ENCODE measurements around the gene CALR.

DNA sequence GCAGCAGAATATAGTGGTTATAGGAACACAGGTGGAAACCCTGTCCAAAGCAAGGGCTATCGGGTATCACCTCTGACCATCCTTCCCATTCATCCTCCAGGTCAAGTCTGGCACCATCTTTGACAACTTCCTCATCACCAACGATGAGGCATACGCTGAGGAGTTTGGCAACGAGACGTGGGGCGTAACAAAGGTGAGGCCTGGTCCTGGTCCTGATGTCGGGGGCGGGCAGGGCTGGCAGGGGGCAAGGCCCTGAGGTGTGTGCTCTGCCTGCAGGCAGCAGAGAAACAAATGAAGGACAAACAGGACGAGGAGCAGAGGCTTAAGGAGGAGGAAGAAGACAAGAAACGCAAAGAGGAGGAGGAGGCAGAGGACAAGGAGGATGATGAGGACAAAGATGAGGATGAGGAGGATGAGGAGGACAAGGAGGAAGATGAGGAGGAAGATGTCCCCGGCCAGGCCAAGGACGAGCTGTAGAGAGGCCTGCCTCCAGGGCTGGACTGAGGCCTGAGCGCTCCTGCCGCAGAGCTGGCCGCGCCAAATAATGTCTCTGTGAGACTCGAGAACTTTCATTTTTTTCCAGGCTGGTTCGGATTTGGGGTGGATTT is 5.1 kb downstream of the CALR start:
- TF ChIP-seq, protein P1, sequence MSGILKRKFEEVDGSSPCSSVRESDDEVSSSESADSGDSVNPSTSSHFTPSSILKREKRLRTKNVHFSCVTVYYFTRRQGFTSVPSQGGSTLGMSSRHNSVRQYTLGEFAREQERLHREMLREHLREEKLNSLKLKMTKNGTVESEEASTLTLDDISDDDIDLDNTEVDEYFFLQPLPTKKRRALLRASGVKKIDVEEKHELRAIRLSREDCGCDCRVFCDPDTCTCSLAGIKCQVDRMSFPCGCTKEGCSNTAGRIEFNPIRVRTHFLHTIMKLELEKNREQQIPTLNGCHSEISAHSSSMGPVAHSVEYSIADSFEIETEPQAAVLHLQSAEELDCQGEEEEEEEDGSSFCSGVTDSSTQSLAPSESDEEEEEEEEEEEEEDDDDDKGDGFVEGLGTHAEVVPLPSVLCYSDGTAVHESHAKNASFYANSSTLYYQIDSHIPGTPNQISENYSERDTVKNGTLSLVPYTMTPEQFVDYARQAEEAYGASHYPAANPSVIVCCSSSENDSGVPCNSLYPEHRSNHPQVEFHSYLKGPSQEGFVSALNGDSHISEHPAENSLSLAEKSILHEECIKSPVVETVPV (CRISPR knock-in tag; IDR thresholded peaks at IDR 0.05), result no peak
- TF ChIP-seq, protein P2, sequence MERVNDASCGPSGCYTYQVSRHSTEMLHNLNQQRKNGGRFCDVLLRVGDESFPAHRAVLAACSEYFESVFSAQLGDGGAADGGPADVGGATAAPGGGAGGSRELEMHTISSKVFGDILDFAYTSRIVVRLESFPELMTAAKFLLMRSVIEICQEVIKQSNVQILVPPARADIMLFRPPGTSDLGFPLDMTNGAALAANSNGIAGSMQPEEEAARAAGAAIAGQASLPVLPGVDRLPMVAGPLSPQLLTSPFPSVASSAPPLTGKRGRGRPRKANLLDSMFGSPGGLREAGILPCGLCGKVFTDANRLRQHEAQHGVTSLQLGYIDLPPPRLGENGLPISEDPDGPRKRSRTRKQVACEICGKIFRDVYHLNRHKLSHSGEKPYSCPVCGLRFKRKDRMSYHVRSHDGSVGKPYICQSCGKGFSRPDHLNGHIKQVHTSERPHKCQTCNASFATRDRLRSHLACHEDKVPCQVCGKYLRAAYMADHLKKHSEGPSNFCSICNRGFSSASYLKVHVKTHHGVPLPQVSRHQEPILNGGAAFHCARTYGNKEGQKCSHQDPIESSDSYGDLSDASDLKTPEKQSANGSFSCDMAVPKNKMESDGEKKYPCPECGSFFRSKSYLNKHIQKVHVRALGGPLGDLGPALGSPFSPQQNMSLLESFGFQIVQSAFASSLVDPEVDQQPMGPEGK (CRISPR knock-in tag; IDR thresholded peaks at IDR 0.05; ENCODE audit: borderline replicate concordance), result no peak
- TF ChIP-seq TOX (CRISPR knock-in tag; IDR thresholded peaks at IDR 0.05; ENCODE audit: borderline replicate concordance) (no peak), BACH2 (CRISPR knock-in tag; IDR thresholded peaks at IDR 0.05; ENCODE audit: borderline replicate concordance) (no peak), ZFP3 (CRISPR knock-in tag; IDR thresholded peaks at IDR 0.05) (no peak), PPARA (CRISPR knock-in tag; IDR thresholded peaks at IDR 0.05; ENCODE audit: borderline replicate concordance) (no peak), ZC3H10 (CRISPR knock-in tag; IDR thresholded peaks at IDR 0.05) (no peak), ARNTL (CRISPR knock-in tag; IDR thresholded peaks at IDR 0.05; ENCODE audit: borderline replicate concordance, low read depth) (no peak), ZNF565 (CRISPR knock-in tag; conservative IDR thresholded peaks at IDR 0.05; ENCODE audit: low read depth) (no peak)
- TF ChIP-seq, protein P3, sequence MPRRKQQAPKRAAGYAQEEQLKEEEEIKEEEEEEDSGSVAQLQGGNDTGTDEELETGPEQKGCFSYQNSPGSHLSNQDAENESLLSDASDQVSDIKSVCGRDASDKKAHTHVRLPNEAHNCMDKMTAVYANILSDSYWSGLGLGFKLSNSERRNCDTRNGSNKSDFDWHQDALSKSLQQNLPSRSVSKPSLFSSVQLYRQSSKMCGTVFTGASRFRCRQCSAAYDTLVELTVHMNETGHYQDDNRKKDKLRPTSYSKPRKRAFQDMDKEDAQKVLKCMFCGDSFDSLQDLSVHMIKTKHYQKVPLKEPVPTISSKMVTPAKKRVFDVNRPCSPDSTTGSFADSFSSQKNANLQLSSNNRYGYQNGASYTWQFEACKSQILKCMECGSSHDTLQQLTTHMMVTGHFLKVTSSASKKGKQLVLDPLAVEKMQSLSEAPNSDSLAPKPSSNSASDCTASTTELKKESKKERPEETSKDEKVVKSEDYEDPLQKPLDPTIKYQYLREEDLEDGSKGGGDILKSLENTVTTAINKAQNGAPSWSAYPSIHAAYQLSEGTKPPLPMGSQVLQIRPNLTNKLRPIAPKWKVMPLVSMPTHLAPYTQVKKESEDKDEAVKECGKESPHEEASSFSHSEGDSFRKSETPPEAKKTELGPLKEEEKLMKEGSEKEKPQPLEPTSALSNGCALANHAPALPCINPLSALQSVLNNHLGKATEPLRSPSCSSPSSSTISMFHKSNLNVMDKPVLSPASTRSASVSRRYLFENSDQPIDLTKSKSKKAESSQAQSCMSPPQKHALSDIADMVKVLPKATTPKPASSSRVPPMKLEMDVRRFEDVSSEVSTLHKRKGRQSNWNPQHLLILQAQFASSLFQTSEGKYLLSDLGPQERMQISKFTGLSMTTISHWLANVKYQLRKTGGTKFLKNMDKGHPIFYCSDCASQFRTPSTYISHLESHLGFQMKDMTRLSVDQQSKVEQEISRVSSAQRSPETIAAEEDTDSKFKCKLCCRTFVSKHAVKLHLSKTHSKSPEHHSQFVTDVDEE (CRISPR knock-in tag; IDR thresholded peaks at IDR 0.05), result no peak
- TF ChIP-seq, protein P4, sequence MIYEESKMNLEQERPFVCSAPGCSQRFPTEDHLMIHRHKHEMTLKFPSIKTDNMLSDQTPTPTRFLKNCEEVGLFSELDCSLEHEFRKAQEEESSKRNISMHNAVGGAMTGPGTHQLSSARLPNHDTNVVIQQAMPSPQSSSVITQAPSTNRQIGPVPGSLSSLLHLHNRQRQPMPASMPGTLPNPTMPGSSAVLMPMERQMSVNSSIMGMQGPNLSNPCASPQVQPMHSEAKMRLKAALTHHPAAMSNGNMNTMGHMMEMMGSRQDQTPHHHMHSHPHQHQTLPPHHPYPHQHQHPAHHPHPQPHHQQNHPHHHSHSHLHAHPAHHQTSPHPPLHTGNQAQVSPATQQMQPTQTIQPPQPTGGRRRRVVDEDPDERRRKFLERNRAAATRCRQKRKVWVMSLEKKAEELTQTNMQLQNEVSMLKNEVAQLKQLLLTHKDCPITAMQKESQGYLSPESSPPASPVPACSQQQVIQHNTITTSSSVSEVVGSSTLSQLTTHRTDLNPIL (CRISPR knock-in tag; IDR thresholded peaks at IDR 0.05; ENCODE audit: low read depth), result no peak
